ENCODE results near the gene ABCG1. TPM values are rescaled to one million over a fixed set of nuclear protein-coding genes. Genes with fewer than 3 reads are reported as not detected.

Gene ABCG1
- total and polyA plus RNA-seq, 2 experiments from 2014 or later = 8.4 to 10.7 TPM

- no peak for DNase-seq (ENCODE audit: low spot score)
- H3K9me3 ChIP-seq (ENCODE audit: low read depth) = no peaks in the 10 kb centered on the region
- no peaks in the 10 kb centered on the region for H4K20me1 ChIP-seq (ENCODE audit: insufficient read depth, poor library complexity, severe bottlenecking)
- 96% methylated on average over 18 of the region's 18 CpGs for WGBS (ENCODE audit: low lambda C conversion rate, missing lambda C conversion rate)
- TF ChIP-seq, protein P1, sequence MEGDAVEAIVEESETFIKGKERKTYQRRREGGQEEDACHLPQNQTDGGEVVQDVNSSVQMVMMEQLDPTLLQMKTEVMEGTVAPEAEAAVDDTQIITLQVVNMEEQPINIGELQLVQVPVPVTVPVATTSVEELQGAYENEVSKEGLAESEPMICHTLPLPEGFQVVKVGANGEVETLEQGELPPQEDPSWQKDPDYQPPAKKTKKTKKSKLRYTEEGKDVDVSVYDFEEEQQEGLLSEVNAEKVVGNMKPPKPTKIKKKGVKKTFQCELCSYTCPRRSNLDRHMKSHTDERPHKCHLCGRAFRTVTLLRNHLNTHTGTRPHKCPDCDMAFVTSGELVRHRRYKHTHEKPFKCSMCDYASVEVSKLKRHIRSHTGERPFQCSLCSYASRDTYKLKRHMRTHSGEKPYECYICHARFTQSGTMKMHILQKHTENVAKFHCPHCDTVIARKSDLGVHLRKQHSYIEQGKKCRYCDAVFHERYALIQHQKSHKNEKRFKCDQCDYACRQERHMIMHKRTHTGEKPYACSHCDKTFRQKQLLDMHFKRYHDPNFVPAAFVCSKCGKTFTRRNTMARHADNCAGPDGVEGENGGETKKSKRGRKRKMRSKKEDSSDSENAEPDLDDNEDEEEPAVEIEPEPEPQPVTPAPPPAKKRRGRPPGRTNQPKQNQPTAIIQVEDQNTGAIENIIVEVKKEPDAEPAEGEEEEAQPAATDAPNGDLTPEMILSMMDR (IDR thresholded peaks at IDR 0.05; ENCODE audit: poor library complexity) = no peak
- no peaks in the 10 kb centered on the region for H3K36me3 ChIP-seq (replicated peaks; ENCODE audit: insufficient read depth, low read depth)
- no peak overlapping the region for H3K27ac ChIP-seq
- no peaks in the 10 kb centered on the region for H3K9me2 ChIP-seq (replicated peaks; ENCODE audit: insufficient read depth)
- H2AFZ ChIP-seq = no peak overlapping the region
- H3K27me3 ChIP-seq = no peaks in the 10 kb centered on the region
- H3K79me2 ChIP-seq = no peaks in the 10 kb centered on the region
- no peaks in the 10 kb centered on the region for H3K4me1 ChIP-seq (ENCODE audit: insufficient read depth)
- H3K4me2 ChIP-seq = no peak overlapping the region
- no peak overlapping the region for H3K4me3 ChIP-seq
These were observed 63.1 kb downstream of the ABCG1 start for GRCh38 chr21:42282021-42282420.

DNA sequence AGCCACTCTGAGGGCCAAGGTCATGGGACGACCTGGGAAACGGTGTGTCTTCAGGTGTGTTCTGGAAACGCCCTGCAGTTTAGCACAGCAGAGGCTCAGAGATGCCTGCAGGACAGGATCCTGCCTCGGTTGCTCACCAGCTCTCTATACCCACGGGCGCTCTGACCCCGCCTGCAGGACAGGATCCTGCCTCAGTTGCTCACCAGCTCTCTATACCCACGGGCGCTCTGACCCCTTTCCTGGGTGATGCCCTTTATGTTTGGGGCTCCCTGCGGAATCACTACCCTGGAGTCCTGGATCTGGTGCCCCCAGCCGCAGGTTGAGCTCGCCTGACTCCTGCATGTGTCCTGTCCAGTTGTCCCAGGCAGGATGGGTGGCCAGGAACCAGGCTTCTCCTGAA is 63.8 kb downstream of the ABCG1 start:
- H3K4me1 ChIP-seq (ENCODE audit: insufficient read depth) = no peaks in the 10 kb centered on the region
- H3K4me3 ChIP-seq = no peak overlapping the region
- H3K36me3 ChIP-seq (replicated peaks; ENCODE audit: insufficient read depth, low read depth) = no peaks in the 10 kb centered on the region
- DNase-seq (ENCODE audit: low spot score) = no peak
- no peak overlapping the region for H2AFZ ChIP-seq
- no peak overlapping the region for H3K27ac ChIP-seq
- H4K20me1 ChIP-seq (ENCODE audit: insufficient read depth, poor library complexity, severe bottlenecking) = no peaks in the 10 kb centered on the region
- no peak overlapping the region for H3K4me2 ChIP-seq
- H3K9me2 ChIP-seq (replicated peaks; ENCODE audit: insufficient read depth) = no peaks in the 10 kb centered on the region
- WGBS (ENCODE audit: low lambda C conversion rate, missing lambda C conversion rate) = 95% methylated on average over 12 of the region's 12 CpGs
- H3K27me3 ChIP-seq = no peaks in the 10 kb centered on the region
- TF ChIP-seq, protein P1 (IDR thresholded peaks at IDR 0.05; ENCODE audit: poor library complexity) = no peak
- no peak for TF ChIP-seq EZH2phosphoT487 (IDR thresholded peaks at IDR 0.05; ENCODE audit: low read depth, severe bottlenecking, unreplicated experiment)
- no peaks in the 10 kb centered on the region for H3K79me2 ChIP-seq
- H3K9me3 ChIP-seq (ENCODE audit: low read depth) = no peaks in the 10 kb centered on the region

GRCh38 chr21:42285569-42286245 is 66.8 kb downstream of the ABCG1 start:
- no peaks in the 10 kb centered on the region for H3K79me2 ChIP-seq
- H3K9me3 ChIP-seq (ENCODE audit: low read depth) = no peaks in the 10 kb centered on the region
- DNase-seq (ENCODE audit: low spot score) = no peak
- no peaks in the 10 kb centered on the region for H3K4me1 ChIP-seq (ENCODE audit: insufficient read depth)
- H3K27ac ChIP-seq = no peak overlapping the region
- no peaks in the 10 kb centered on the region for H3K9me2 ChIP-seq (replicated peaks; ENCODE audit: insufficient read depth)
- no peak overlapping the region for H3K4me2 ChIP-seq
- no peaks in the 10 kb centered on the region for H3K36me3 ChIP-seq (replicated peaks; ENCODE audit: insufficient read depth, low read depth)
- no peaks in the 10 kb centered on the region for H3K27me3 ChIP-seq
- H4K20me1 ChIP-seq (ENCODE audit: insufficient read depth, poor library complexity, severe bottlenecking) = no peaks in the 10 kb centered on the region
- TF ChIP-seq EZH2phosphoT487 (IDR thresholded peaks at IDR 0.05; ENCODE audit: low read depth, severe bottlenecking, unreplicated experiment) = no peak
- no peak for TF ChIP-seq EZH2 (IDR thresholded peaks at IDR 0.05; ENCODE audit: borderline replicate concordance)
- TF ChIP-seq, protein P1 (IDR thresholded peaks at IDR 0.05; ENCODE audit: poor library complexity) = no peak
- 90% methylated on average over 13 of the region's 13 CpGs for WGBS (ENCODE audit: low lambda C conversion rate, missing lambda C conversion rate)
- no peak overlapping the region for H3K4me3 ChIP-seq
- no peak overlapping the region for H2AFZ ChIP-seq

- Histone ChIP-seq H4K20me1 (ENCODE audit: insufficient read depth, poor library complexity, severe bottlenecking) (no peaks in the 10 kb centered on the region), H3K27me3 (no peaks in the 10 kb centered on the region), H3K4me3 (no peak overlapping the region), H3K27ac (no peak overlapping the region), H2AFZ (no peak overlapping the region), H3K36me3 (replicated peaks; ENCODE audit: insufficient read depth, low read depth) (no peaks in the 10 kb centered on the region), H3K4me2 (no peak overlapping the region), H3K4me1 (ENCODE audit: insufficient read depth) (no peaks in the 10 kb centered on the region), H3K9me2 (replicated peaks; ENCODE audit: insufficient read depth) (no peaks in the 10 kb centered on the region), H3K79me2 (no peaks in the 10 kb centered on the region), H3K9me3 (ENCODE audit: low read depth) (no peaks in the 10 kb centered on the region)
- 90% methylated on average over 12 of the region's 12 CpGs for WGBS (ENCODE audit: low lambda C conversion rate, missing lambda C conversion rate)
- DNase-seq (ENCODE audit: low spot score) = no peak
- TF ChIP-seq EZH2 (IDR thresholded peaks at IDR 0.05; ENCODE audit: borderline replicate concordance) = no peak
- TF ChIP-seq, protein P1 (IDR thresholded peaks at IDR 0.05; ENCODE audit: poor library complexity) = no peak
- TF ChIP-seq EZH2phosphoT487 (IDR thresholded peaks at IDR 0.05; ENCODE audit: low read depth, severe bottlenecking, unreplicated experiment) = no peak
These were observed 67.5 kb downstream of the ABCG1 start for GRCh38 chr21:42286416-42286815.
